Measurements from ENCODE around the gene UBR7.
"Not testable (repeated sequence)": the region's sequence is repeated elsewhere in the genome, so short reads cannot be mapped to it uniquely, and the experiment has no call there.

UBR7 gene

GRCh38 chr14:93195316-93195999 lies 11.6 kb upstream of the UBR7 start:
- DNase-seq = no peak

GRCh38 chr14:93199031-93199430 lies 8.0 kb upstream of the UBR7 start:
- DNase-seq = no peak

- DNase-seq = no peak
These were observed 6.5 kb upstream of the UBR7 start for GRCh38 chr14:93200553-93200952.

GRCh38 chr14:93201155-93201704 lies 5.8 kb upstream of the UBR7 start:
- no peak for DNase-seq

GRCh38 chr14:93207468-93208308 lies 632 bp downstream of the UBR7 start:
- peak; percentile 49 for DNase-seq

- no peak for DNase-seq
These were observed 5.4 kb downstream of the UBR7 start for GRCh38 chr14:93212432-93212831.

GRCh38 chr14:93214598-93214997 lies 7.5 kb downstream of the UBR7 start:
- DNase-seq = no peak

GRCh38 chr14:93219103-93219726 lies 12.2 kb downstream of the UBR7 start:
- peak; percentile 53 for DNase-seq

GRCh38 chr14:93220509-93220908 lies 13.5 kb downstream of the UBR7 start:
- DNase-seq = no peak

- no peak for DNase-seq
These were observed 16.5 kb downstream of the UBR7 start for GRCh38 chr14:93223565-93223964.

- no peak for DNase-seq
These were observed 21.5 kb downstream of the UBR7 start for GRCh38 chr14:93228550-93228949.

GRCh38 chr14:93230539-93230938 lies 23.5 kb downstream of the UBR7 start:
- no peak for DNase-seq

GRCh38 chr14:93231129-93231979 lies 24.3 kb downstream of the UBR7 start:
- DNase-seq = peak; percentile 6

- DNase-seq = no peak
These were observed 25.1 kb downstream of the UBR7 start for GRCh38 chr14:93232159-93232558.

- not testable (repeated sequence) for DNase-seq
These were observed 26.0 kb downstream of the UBR7 start for GRCh38 chr14:93233078-93233477.

GRCh38 chr14:93234798-93235197 lies 27.7 kb downstream of the UBR7 start:
- DNase-seq = no peak

- peak; percentile 1 for DNase-seq
These were observed 33.0 kb downstream of the UBR7 start for GRCh38 chr14:93239869-93240677.

GRCh38 chr14:93240678-93241000 lies 33.6 kb downstream of the UBR7 start:
- DNase-seq = no peak

- no peak for DNase-seq
These were observed 38.8 kb downstream of the UBR7 start for GRCh38 chr14:93245764-93246420.

GRCh38 chr14:93246534-93246933 lies 39.5 kb downstream of the UBR7 start:
- DNase-seq = no peak

- no peak for DNase-seq
These were observed 42.2 kb downstream of the UBR7 start for GRCh38 chr14:93249128-93249831.

All from activated CD4-positive, alpha-beta T cell treated with anti-CD3 and anti-CD28 coated beads, Interleukin-2, Interleukin-6, amounts not matched to agents 100 ng/mL and 50 ng/mL, durations not matched to agents 16 hours and 8 hours (primary cell).